Measurements from ENCODE around the gene WDPCP.

WDPCP gene

DNA sequence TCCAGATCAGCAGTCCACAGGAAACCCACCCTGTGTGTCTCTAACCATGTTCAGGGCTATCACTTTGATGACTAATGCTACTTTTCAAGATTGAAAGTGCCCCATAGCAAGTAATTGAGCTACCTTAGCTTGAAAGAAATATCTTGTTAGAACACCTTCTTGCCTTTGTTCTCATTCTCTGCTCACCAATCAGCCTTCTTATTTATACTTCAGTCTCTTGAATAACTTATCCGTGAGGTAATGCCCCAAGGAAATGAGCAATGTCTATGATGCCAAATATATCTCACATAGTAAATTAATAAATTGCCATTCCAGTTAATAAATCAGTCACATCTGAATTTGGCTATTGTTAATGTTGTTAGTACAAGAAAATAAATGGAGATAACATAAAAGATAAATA lies 141.6 kb downstream of the WDPCP start:
- Histone ChIP-seq H3K4me1 (ENCODE audit: control insufficient read depth, insufficient read depth, low read length) (no peaks in the 10 kb centered on the region), H3K36me3 (ENCODE audit: control insufficient read depth, insufficient read depth, low read length) (no peaks in the 10 kb centered on the region), H3K9me3 (ENCODE audit: control insufficient read depth, insufficient read depth, low read depth, low read length) (no peaks in the 10 kb centered on the region), H3K27ac (ENCODE audit: low read depth, low read length) (no peak overlapping the region), H3K4me3 (ENCODE audit: low read depth, low read length) (no peak overlapping the region), H3K9ac (ENCODE audit: low read length) (no peak overlapping the region), H3K27me3 (ENCODE audit: control insufficient read depth, insufficient read depth, low read length) (no peaks in the 10 kb centered on the region)

DNA sequence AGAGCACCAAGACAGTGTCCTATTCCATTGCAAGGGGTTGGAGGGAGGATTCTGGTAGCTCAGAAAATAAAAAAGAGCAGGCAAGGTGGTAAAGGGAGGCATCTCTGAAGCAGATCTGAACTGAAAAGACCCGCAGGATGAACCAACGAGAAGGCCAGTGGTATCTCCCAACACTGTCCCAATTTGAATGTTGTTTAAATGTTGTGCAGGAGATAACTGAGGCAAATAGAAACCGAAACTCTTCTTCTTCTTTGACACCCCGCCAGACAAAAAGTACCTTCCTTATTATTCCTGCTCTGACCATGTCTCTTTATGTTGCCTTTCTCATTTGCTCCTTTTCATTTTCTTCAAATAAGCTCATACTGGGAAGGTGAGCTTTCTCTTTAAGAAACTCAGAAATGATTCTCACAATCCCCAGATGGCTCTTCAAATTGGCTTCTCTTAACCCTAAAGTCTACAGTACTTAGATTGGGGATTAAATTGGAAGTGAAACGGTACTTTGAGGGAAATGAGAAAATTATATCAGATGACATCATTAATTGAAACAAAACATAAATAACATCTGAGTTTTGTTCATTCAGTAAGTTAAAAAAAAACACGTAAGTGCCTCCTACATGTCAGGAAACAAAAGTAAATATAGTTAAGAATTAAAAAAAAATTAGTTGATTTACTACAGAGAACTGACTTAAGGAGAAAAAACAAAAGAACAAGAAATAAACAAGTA lies 143.6 kb downstream of the WDPCP start:
- Histone ChIP-seq H3K27ac (ENCODE audit: low read depth, low read length) (no peak overlapping the region), H3K4me3 (ENCODE audit: low read depth, low read length) (no peak overlapping the region), H3K9me3 (ENCODE audit: control insufficient read depth, insufficient read depth, low read depth, low read length) (no peaks in the 10 kb centered on the region), H3K4me1 (ENCODE audit: control insufficient read depth, insufficient read depth, low read length) (peaks cover 5% of the 10 kb centered on the region), H3K9ac (ENCODE audit: low read length) (no peak overlapping the region), H3K36me3 (ENCODE audit: control insufficient read depth, insufficient read depth, low read length) (no peaks in the 10 kb centered on the region), H3K27me3 (ENCODE audit: control insufficient read depth, insufficient read depth, low read length) (no peaks in the 10 kb centered on the region)

DNA sequence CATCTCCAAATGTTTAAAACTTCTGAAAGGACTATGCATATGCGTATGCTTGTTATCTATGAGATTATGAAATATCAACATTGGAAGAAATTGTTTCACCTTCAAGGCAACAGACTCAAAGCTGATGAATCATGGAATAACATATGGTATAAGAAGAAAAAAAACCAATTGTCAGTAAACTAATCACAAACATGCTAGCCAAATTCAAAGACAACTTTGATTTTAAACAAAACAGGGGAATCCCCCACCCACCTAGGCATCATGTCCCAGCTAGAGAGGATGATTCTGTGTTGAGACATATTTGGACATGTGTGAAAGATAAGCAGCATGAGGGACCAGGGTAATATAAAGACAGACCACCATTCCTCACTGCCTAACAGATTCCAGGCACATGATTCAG lies 147.7 kb downstream of the WDPCP start:
- no peaks in the 10 kb centered on the region for H3K9me3 ChIP-seq (ENCODE audit: control insufficient read depth, insufficient read depth, low read depth, low read length)
- H3K27me3 ChIP-seq (ENCODE audit: control insufficient read depth, insufficient read depth, low read length) = no peaks in the 10 kb centered on the region
- no peaks in the 10 kb centered on the region for H3K36me3 ChIP-seq (ENCODE audit: control insufficient read depth, insufficient read depth, low read length)
- H3K9ac ChIP-seq (ENCODE audit: low read length) = no peak overlapping the region
- H3K27ac ChIP-seq (ENCODE audit: low read depth, low read length) = no peak overlapping the region
- H3K4me1 ChIP-seq (ENCODE audit: control insufficient read depth, insufficient read depth, low read length) = peaks cover 5% of the 10 kb centered on the region
- no peak overlapping the region for H3K4me3 ChIP-seq (ENCODE audit: low read depth, low read length)

DNA sequence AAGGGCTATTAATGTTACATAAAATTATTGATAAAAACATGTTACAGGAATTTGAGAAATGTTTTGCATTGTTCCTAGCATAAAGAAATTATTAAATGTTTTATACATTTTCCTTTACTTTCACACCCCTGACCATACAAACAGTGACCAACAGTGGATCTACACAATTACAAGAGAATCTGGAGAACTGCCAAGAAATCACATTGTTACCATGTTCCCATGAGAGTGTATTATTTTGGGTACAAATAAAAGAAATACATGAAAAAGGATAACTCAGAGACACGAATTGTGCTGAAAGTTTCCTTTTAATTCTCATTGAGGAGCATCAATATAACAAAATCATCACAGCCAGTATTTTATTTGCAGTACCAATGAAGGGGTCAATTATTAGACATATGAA lies 150.1 kb downstream of the WDPCP start:
- no peak overlapping the region for H3K27ac ChIP-seq (ENCODE audit: low read depth, low read length)
- no peaks in the 10 kb centered on the region for H3K27me3 ChIP-seq (ENCODE audit: control insufficient read depth, insufficient read depth, low read length)
- no peaks in the 10 kb centered on the region for H3K36me3 ChIP-seq (ENCODE audit: control insufficient read depth, insufficient read depth, low read length)
- H3K9ac ChIP-seq (ENCODE audit: low read length) = no peak overlapping the region
- no peaks in the 10 kb centered on the region for H3K9me3 ChIP-seq (ENCODE audit: control insufficient read depth, insufficient read depth, low read depth, low read length)
- no peak overlapping the region for H3K4me3 ChIP-seq (ENCODE audit: low read depth, low read length)
- H3K4me1 ChIP-seq (ENCODE audit: control insufficient read depth, insufficient read depth, low read length) = peaks cover 5% of the 10 kb centered on the region

DNA sequence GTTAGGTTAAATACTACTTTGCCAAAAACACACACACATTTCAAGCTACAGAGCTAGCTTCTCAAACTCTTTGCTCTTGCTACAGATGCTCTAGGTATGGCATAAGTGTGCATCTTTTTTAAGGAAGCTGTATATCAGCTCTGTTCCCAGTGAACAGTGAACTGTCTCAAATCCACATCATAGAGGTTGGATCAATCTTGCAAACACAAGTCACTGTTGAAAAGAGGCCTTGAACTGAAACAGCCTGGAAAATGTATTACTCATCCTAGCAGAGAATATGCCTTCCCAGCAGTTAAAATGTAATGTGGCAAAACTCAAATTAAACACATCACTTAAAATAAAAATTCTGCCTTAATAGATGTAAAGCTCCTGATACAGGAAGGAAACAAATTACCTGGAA lies 151.8 kb downstream of the WDPCP start:
- Histone ChIP-seq H3K9me3 (ENCODE audit: control insufficient read depth, insufficient read depth, low read depth, low read length) (no peaks in the 10 kb centered on the region), H3K36me3 (ENCODE audit: control insufficient read depth, insufficient read depth, low read length) (no peaks in the 10 kb centered on the region), H3K9ac (ENCODE audit: low read length) (no peak overlapping the region), H3K4me1 (ENCODE audit: control insufficient read depth, insufficient read depth, low read length) (peaks cover 5% of the 10 kb centered on the region), H3K27me3 (ENCODE audit: control insufficient read depth, insufficient read depth, low read length) (no peaks in the 10 kb centered on the region), H3K27ac (ENCODE audit: low read depth, low read length) (no peak overlapping the region), H3K4me3 (ENCODE audit: low read depth, low read length) (no peak overlapping the region)

DNA sequence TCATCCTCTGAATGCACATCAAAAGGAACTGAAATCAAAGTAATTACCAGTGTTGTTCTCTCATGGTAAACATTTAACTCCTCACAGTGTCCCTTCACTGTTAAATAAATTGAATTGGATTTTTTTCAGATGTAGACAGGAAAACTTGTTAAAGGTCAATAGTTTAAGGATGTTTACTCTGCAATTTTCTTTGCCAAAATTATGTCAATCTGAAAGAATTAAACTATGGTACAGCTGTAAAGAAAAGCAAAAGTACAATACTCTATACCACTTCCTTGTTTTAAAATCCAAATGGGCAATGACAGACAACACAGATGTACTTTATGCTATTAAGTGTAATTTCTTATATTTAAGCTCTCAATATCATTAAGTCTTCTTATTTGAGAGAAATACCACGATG lies 153.2 kb downstream of the WDPCP start:
- Histone ChIP-seq H3K9me3 (ENCODE audit: control insufficient read depth, insufficient read depth, low read depth, low read length) (peaks cover under 1% of the 10 kb centered on the region; the same call in 1 of the 2 replicates), H3K27me3 (ENCODE audit: control insufficient read depth, insufficient read depth, low read length) (no peaks in the 10 kb centered on the region), H3K4me1 (ENCODE audit: control insufficient read depth, insufficient read depth, low read length) (no peaks in the 10 kb centered on the region; the same call in 1 of the 2 replicates), H3K4me3 (ENCODE audit: low read depth, low read length) (no peak overlapping the region), H3K27ac (ENCODE audit: low read depth, low read length) (no peak overlapping the region), H3K36me3 (ENCODE audit: control insufficient read depth, insufficient read depth, low read length) (no peaks in the 10 kb centered on the region), H3K9ac (ENCODE audit: low read length) (no peak overlapping the region)

DNA sequence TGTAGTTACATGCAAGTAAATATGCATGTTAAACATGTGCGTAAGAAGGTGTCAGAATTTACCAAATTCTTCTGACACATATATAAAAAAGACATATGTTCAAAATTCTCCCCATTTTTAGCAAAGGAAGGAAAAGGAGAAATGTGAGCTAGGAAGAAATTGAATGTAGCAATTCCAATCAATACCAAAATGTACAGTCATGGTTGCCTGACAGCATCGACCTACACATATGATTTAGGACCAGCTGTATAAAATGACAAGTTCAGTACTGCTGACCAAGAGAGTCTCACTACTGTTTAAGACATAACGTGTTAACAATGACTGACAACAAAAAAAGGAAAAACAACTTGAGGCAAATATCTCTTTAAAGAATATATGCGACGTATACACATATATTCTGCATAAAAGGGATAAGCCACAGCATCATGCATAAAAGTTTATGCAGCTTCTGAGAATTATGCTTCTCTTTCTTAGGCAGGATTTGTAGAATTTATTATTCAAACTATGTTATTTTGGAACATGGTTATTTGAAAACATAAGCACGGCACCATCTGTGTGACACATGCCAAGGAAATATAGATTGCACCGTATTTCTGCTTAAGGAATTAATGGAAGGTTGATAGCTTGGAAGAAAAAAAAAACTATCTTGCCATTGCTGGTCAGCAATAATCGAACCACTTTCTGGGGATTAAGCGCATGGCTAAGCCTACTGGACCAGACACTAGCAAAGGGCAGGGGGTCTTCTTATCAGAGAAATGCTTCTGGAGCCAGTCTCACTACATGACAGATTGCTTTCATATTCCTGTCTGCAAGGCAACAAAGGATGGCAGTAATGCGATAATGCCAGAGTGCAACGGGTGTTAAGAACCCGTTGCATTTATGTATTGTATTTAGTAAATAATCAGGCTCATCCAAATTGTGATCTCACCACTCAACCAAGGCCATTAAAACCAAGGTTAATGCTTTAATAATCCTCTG lies 154.0 kb downstream of the WDPCP start:
- no peaks in the 10 kb centered on the region for H3K36me3 ChIP-seq (ENCODE audit: control insufficient read depth, insufficient read depth, low read length)
- no peak overlapping the region for H3K4me3 ChIP-seq (ENCODE audit: low read depth, low read length)
- no peak overlapping the region for H3K27ac ChIP-seq (ENCODE audit: low read depth, low read length)
- no peaks in the 10 kb centered on the region for H3K27me3 ChIP-seq (ENCODE audit: control insufficient read depth, insufficient read depth, low read length)
- peaks cover 3% of the 10 kb centered on the region; the same call in 1 of the 2 replicates for H3K9me3 ChIP-seq (ENCODE audit: control insufficient read depth, insufficient read depth, low read depth, low read length)
- H3K4me1 ChIP-seq (ENCODE audit: control insufficient read depth, insufficient read depth, low read length) = no peaks in the 10 kb centered on the region
- H3K9ac ChIP-seq (ENCODE audit: low read length) = no peak overlapping the region

DNA sequence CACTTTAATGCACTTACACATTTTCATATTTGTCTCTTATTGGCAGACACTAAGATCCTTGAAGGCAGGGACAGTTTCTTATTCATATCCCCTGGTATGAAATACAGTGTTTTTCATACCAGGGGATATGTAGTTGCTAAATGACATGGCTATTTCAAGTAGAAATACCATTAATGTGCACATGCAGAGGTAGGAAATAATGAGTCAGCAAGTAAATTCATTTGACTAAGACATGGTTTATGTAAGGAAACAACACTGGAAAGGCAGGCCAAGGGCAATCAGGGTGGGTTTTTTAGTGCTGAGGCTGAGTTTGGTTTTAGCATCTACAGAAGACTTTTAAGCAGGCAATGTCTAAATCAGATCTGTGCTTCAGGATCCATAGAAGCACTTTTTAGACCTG lies 155.9 kb downstream of the WDPCP start:
- Histone ChIP-seq H3K4me3 (ENCODE audit: low read depth, low read length) (no peak overlapping the region), H3K9me3 (ENCODE audit: control insufficient read depth, insufficient read depth, low read depth, low read length) (peaks cover 3% of the 10 kb centered on the region; the same call in 1 of the 2 replicates), H3K4me1 (ENCODE audit: control insufficient read depth, insufficient read depth, low read length) (no peaks in the 10 kb centered on the region), H3K36me3 (ENCODE audit: control insufficient read depth, insufficient read depth, low read length) (no peaks in the 10 kb centered on the region), H3K9ac (ENCODE audit: low read length) (no peak overlapping the region), H3K27me3 (ENCODE audit: control insufficient read depth, insufficient read depth, low read length) (no peaks in the 10 kb centered on the region), H3K27ac (ENCODE audit: low read depth, low read length) (no peak overlapping the region)

DNA sequence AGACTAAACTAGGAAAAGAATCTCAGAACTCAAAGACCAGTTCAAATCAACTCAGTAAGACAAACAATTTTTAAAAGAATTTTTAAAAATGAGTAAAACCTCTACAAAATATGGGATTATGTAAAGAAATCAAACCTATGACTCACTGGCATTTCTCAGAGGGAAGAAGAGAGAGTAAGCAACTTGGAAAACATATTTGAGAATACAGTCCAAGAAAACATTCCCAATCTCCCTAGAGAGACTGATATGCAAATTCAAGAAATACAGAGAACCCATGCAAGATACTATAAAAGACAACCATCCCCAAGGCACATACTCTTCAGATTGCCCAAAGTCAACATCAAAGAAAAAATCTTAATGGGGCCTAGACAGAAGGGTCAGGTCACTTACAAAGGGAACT lies 162.7 kb downstream of the WDPCP start:
- H3K9ac ChIP-seq (ENCODE audit: low read length) = no peak overlapping the region
- H3K27me3 ChIP-seq (ENCODE audit: control insufficient read depth, insufficient read depth, low read length) = no peaks in the 10 kb centered on the region
- H3K4me1 ChIP-seq (ENCODE audit: control insufficient read depth, insufficient read depth, low read length) = no peaks in the 10 kb centered on the region
- no peak overlapping the region for H3K4me3 ChIP-seq (ENCODE audit: low read depth, low read length)
- peaks cover 13% of the 10 kb centered on the region for H3K9me3 ChIP-seq (ENCODE audit: control insufficient read depth, insufficient read depth, low read depth, low read length)
- H3K36me3 ChIP-seq (ENCODE audit: control insufficient read depth, insufficient read depth, low read length) = no peaks in the 10 kb centered on the region
- H3K27ac ChIP-seq (ENCODE audit: low read depth, low read length) = no peak overlapping the region

DNA sequence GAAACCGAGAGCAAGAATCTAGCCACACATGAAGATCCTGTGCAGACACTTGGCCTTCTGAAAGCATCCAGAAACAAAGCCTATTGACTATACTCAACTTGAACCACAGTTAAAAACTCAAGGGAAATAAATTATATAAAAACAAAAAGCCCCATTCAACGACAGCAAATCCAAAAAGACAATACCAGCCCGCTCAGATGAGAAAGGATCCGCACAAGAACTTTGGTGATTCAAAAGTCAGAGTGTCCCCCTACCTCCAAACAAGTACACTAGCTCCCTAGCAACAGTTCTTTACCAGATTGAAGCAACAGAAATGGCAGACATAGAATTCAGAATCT lies 163.2 kb downstream of the WDPCP start:
- no peak overlapping the region for H3K4me3 ChIP-seq (ENCODE audit: low read depth, low read length)
- peaks cover 13% of the 10 kb centered on the region for H3K9me3 ChIP-seq (ENCODE audit: control insufficient read depth, insufficient read depth, low read depth, low read length)
- H3K9ac ChIP-seq (ENCODE audit: low read length) = no peak overlapping the region
- no peaks in the 10 kb centered on the region for H3K27me3 ChIP-seq (ENCODE audit: control insufficient read depth, insufficient read depth, low read length)
- H3K27ac ChIP-seq (ENCODE audit: low read depth, low read length) = no peak overlapping the region
- H3K36me3 ChIP-seq (ENCODE audit: control insufficient read depth, insufficient read depth, low read length) = no peaks in the 10 kb centered on the region
- no peaks in the 10 kb centered on the region for H3K4me1 ChIP-seq (ENCODE audit: control insufficient read depth, insufficient read depth, low read length)

Measured in HUES6 (cell line).